Measurements from ENCODE around the gene FAM114A1. TPM values are rescaled to one million over a fixed set of nuclear protein-coding genes. Genes with fewer than 3 reads are reported as not detected.

Gene FAM114A1
- total RNA-seq, 1 donor from 2014 or later = 105 TPM

GRCh38 chr4:38884254-38884653, 16.6 kb downstream of the FAM114A1 start:
- H3K27ac ChIP-seq = no peak overlapping the region
- peaks cover 0 to 28% of the 10 kb centered on the region in 2 donors for H3K36me3 ChIP-seq

DNA sequence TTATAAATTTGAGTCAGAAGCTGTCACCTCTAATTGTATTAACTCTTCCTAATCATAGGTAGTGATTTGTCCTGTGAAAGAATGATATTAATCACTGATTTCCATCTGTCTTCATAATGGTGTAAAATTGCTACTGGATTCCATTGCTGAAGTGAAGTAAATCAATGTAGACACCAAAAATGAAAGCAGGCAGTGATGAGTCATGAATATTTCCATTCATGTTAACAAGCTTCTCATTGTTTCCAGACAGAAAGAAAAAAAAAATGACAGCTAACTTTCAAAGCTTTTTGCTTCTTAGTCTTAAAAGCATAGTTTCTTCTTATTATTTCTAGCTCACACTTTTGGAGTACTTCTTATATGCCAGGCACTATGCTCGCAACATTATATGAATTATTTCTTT, 21.5 kb downstream of the FAM114A1 start:
- Histone ChIP-seq H3K9me3 (no peaks in the 10 kb centered on the region), H3K4me1 (peaks cover 25% of the 10 kb centered on the region), H3K27me3 (no peaks in the 10 kb centered on the region), H3K36me3 (peaks cover 0 to 22% of the 10 kb centered on the region in 2 donors), H3K4me3 (no peak overlapping the region), H3K27ac (peak overlapping the region; percentile 53)
- intact Hi-C loops (cut with DNase I) = no loop called here
- TF ChIP-seq POLR2AphosphoS5 (IDR thresholded peaks at IDR 0.05; ENCODE audit: insufficient read depth in 1 of 2, low read depth in 1 of 2) (peak; percentile 12 to 57), CTCF (IDR thresholded peaks at IDR 0.05) (no peak)
- DNase-seq (ENCODE audit: extremely low spot score in 2 of 2) = no peak

More at GRCh38 chr4:38884254-38884653, 16.6 kb downstream of the FAM114A1 start:
- TF ChIP-seq POLR2A (IDR thresholded peaks at IDR 0.05) = no peak
- no peak for TF ChIP-seq CTCF (IDR thresholded peaks at IDR 0.05)
- no peak for TF ChIP-seq POLR2AphosphoS5 (IDR thresholded peaks at IDR 0.05; ENCODE audit: insufficient read depth in 1 of 2, low read depth in 1 of 2)
- DNase-seq (ENCODE audit: extremely low spot score in 2 of 2) = no peak
- H3K4me1 ChIP-seq = peaks cover 16% of the 10 kb centered on the region
- no peaks in the 10 kb centered on the region for H3K9me3 ChIP-seq
- no peaks in the 10 kb centered on the region for H3K27me3 ChIP-seq
- intact Hi-C loops (cut with DNase I) = no loop called here
- no peak overlapping the region for H3K4me3 ChIP-seq

DNA sequence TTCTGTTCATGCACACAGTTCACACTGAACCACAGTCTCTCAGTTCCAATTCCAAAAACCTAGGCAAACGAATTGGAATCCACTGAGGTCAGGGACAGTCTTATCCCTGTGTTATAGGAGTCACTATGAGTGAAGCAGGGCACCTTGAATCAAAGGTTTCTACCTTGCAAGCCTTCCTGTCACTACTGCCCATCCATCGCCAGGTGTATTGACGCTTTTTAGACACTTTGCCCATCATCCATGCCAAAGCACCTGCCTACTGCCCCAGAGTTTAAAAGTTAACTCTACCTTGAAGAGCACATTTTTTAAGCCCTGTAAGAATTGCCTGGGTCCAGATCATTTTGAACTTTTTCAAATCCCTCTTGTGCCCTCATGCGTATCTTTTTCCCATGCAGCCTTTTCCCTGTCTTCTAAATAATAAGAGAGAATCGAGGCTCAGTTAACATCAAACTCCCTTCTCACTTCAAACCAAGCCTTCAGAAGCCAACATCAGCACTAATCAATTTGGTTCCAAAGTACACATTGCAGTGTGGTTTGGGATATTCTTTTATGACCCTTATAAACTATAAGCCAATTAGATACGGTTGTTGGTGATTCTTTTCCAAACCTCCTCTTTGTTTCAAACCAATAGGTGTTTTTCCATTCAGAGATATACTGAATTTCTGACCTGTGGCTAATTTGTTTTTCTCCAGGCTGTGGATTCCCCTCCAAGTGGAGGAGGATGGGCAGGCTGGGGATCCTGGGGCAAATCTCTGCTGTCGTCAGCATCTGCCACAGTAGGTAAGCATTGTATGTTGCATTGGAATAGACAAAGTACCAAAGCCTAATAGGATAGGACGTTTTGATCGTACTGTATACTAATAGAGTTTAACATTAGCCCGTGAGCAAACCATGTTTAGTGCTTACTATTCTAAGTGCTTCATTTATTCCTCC, 23.7 kb downstream of the FAM114A1 start:
- Histone ChIP-seq H3K27me3 (no peaks in the 10 kb centered on the region), H3K36me3 (peaks cover 0 to 37% of the 10 kb centered on the region in 2 donors), H3K27ac (peak overlapping the region; percentile 53), H3K9me3 (no peaks in the 10 kb centered on the region), H3K4me1 (peaks cover 21% of the 10 kb centered on the region), H3K4me3 (no peak overlapping the region)
- DNase-seq (ENCODE audit: extremely low spot score in 2 of 2) = no peak
- intact Hi-C loops (cut with DNase I) = no loop called here
- TF ChIP-seq POLR2AphosphoS5 (IDR thresholded peaks at IDR 0.05; ENCODE audit: insufficient read depth in 1 of 2, low read depth in 1 of 2) = no peak
- TF ChIP-seq CTCF (IDR thresholded peaks at IDR 0.05) = no peak
- TF ChIP-seq POLR2A (IDR thresholded peaks at IDR 0.05) = no peak

GRCh38 chr4:38894322-38894982, 26.8 kb downstream of the FAM114A1 start:
- Histone ChIP-seq H3K36me3 (peaks cover 0 to 50% of the 10 kb centered on the region in 2 donors), H3K27ac (no peak overlapping the region), H3K4me3 (no peak overlapping the region), H3K27me3 (no peaks in the 10 kb centered on the region), H3K4me1 (peaks cover 21% of the 10 kb centered on the region), H3K9me3 (no peaks in the 10 kb centered on the region)
- TF ChIP-seq POLR2A (IDR thresholded peaks at IDR 0.05) = no peak
- no peak for TF ChIP-seq POLR2AphosphoS5 (IDR thresholded peaks at IDR 0.05; ENCODE audit: insufficient read depth in 1 of 2, low read depth in 1 of 2)
- intact Hi-C loops (cut with DNase I) = no loop called here
- DNase-seq (ENCODE audit: extremely low spot score in 2 of 2) = no peak

GRCh38 chr4:38896940-38897339, 29.3 kb downstream of the FAM114A1 start:
- no peak overlapping the region for H3K4me3 ChIP-seq
- H3K4me1 ChIP-seq = peaks cover 15% of the 10 kb centered on the region
- H3K27me3 ChIP-seq = no peaks in the 10 kb centered on the region
- no peaks in the 10 kb centered on the region for H3K9me3 ChIP-seq
- intact Hi-C loops (cut with DNase I) = no loop called here
- peaks cover 0 to 45% of the 10 kb centered on the region in 2 donors for H3K36me3 ChIP-seq
- H3K27ac ChIP-seq = no peak overlapping the region
- no peak for DNase-seq (ENCODE audit: extremely low spot score in 2 of 2)
- no peak for TF ChIP-seq CTCF (IDR thresholded peaks at IDR 0.05)
- TF ChIP-seq POLR2AphosphoS5 (IDR thresholded peaks at IDR 0.05; ENCODE audit: insufficient read depth in 1 of 2, low read depth in 1 of 2) = no peak
- no peak for TF ChIP-seq POLR2A (IDR thresholded peaks at IDR 0.05)
